Measurements from ENCODE around the gene RPS3A.
"Not testable (repeated sequence)": the region's sequence is repeated elsewhere in the genome, so short reads cannot be mapped to it uniquely, and the experiment has no call there.

The RPS3A gene

GRCh38 chr4:151133311-151133710 is 33.9 kb downstream of the RPS3A start:
- POLR2A ChIA-PET, result no interaction called here
- TF ChIP-seq CTCF (IDR thresholded peaks at IDR 0.05; ENCODE audit: control extremely low read depth, extremely low read depth, low read depth, missing control alignments), result no peak
- no peak for DNase-seq (ENCODE audit: extremely low spot score)
- CTCF ChIA-PET, result interaction anchor here (1.7 kb wide), 1 partner anchor 16 kb away, joined by 5 read pairs; no protein-coding TSS in a partner anchor

- DNase-seq (ENCODE audit: extremely low spot score); POLR2A ChIA-PET: not testable (repeated sequence)
- CTCF ChIA-PET, result interaction anchor here (1.4 kb wide), 1 partner anchor 8 kb away, joined by 4 read pairs; no protein-coding TSS in a partner anchor
These were observed 36.6 kb downstream of the RPS3A start for GRCh38 chr4:151136048-151136447.

- ChIA-PET CTCF (interaction anchor here (1.8 kb wide), 1 partner anchor 22 kb away, joined by 5 read pairs; no protein-coding TSS in a partner anchor), POLR2A (no interaction called here)
- no peak for DNase-seq (ENCODE audit: extremely low spot score)
- no peak for TF ChIP-seq CTCF (IDR thresholded peaks at IDR 0.05; ENCODE audit: control extremely low read depth, extremely low read depth, low read depth, missing control alignments)
These were observed 40.4 kb downstream of the RPS3A start for GRCh38 chr4:151139814-151140213.

GRCh38 chr4:151142758-151143157 is 43.3 kb downstream of the RPS3A start:
- DNase-seq (ENCODE audit: extremely low spot score), result no peak
- POLR2A ChIA-PET, result no interaction called here
- TF ChIP-seq CTCF (IDR thresholded peaks at IDR 0.05; ENCODE audit: control extremely low read depth, extremely low read depth, low read depth, missing control alignments), result no peak
- CTCF ChIA-PET, result no interaction called here

- no peak for TF ChIP-seq CTCF (IDR thresholded peaks at IDR 0.05; ENCODE audit: control extremely low read depth, extremely low read depth, low read depth, missing control alignments)
- no peak for DNase-seq (ENCODE audit: extremely low spot score)
- CTCF ChIA-PET, result no interaction called here
- POLR2A ChIA-PET, result no interaction called here
These were observed 43.7 kb downstream of the RPS3A start for GRCh38 chr4:151143162-151143561.

- ChIA-PET CTCF (interaction anchor here (1.5 kb wide), 2 partner anchors 8 to 27 kb away, joined by 3 to 4 read pairs; no protein-coding TSS in a partner anchor), POLR2A (no interaction called here)
- no peak for TF ChIP-seq CTCF (IDR thresholded peaks at IDR 0.05; ENCODE audit: control extremely low read depth, extremely low read depth, low read depth, missing control alignments)
- DNase-seq (ENCODE audit: extremely low spot score), result no peak
These were observed 44.4 kb downstream of the RPS3A start for GRCh38 chr4:151143811-151144210.

- no peak for TF ChIP-seq CTCF (IDR thresholded peaks at IDR 0.05; ENCODE audit: control extremely low read depth, extremely low read depth, low read depth, missing control alignments)
- DNase-seq (ENCODE audit: extremely low spot score), result no peak
- ChIA-PET CTCF (interaction anchor here (0.9 to 1.5 kb wide), 4 partner anchors 9 to 28 kb away, joined by 3 to 4 read pairs (median 4); no protein-coding TSS in a partner anchor), POLR2A (no interaction called here)
These were observed 45.1 kb downstream of the RPS3A start for GRCh38 chr4:151144329-151145072.

Measured in GM10248 (cell line).